HuH-7 (cell line): ENCODE data around the gene ADAMTS10.
"Not testable (repeated sequence)": the region's sequence is repeated elsewhere in the genome, so short reads cannot be mapped to it uniquely, and the experiment has no call there.

ENCODE experiments used
- DNase-seq: peaks from one replicate; pipeline ENCODE4 v3.0.0; 2011; ENCODE audit warnings: low spot score

The ADAMTS10 gene

DNA sequence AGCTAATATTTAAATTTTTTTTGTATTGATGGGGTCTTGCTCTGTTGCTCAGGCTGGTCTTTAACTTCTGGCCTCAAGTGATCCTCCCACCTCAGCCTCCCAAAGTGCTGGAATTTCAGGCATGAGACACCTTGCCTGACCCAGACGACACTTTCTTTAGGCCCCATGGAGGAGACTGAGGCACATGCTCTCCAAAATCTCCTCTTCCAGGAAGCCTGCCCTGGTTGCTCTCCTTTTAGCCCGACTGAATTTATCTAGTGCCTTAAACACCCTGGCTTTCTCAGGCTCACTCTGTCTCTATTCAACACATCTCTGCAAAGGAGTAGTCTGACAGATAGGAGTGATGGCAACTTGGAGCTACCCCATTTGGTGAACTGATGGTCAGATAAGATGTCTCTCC is 52.2 kb downstream of the ADAMTS10 start:
- DNase-seq: no peak

DNA sequence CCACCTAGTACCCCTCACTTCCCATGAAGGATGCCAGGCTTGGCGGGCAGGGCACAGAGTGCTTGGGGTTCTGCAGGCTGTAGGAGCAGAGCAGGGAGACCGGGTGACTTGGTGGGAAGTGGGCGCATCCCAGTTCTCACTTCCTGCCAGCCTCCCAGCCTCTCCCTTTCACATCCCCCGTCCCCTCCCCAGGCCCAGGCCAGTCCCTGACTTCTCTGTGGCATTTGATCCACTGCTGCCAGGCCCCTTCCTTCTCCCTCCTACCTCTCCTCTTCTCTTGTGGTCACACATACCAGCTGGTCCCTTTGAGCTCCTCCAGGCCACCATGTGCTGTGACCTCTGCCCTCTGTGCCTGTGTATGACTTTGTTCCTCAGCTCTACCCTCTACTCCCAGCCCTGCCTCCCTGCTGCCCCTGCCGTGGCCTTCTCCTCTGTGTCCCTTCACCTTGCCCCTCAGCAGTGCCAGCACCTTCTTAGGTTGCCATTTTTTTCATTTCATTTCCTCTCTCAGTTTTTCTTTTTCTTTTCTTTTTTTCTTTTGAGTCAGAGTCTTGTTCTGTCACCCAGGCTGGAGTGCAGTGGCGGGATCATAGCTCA is 52.8 kb downstream of the ADAMTS10 start:
- no peak for DNase-seq

DNA sequence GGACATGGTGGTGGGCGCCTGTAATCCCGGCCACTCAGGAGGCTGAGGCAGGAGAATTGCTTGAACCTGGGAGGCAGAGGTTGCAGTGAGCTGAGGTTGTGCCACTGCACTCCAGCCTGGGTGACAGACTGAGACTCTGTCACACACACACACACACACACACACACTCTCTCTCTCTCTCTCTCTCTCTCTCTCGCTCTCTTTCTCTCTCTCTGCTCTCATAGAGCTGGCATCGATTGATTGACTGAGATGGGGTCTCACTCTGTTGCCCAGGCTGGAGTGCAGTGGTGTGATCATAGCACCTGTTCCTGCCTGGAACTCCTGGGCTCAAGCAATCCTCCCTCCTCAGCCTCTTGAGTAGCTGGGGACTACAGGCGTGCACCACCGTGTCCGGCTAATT is 56.8 kb downstream of the ADAMTS10 start:
- DNase-seq: not testable (repeated sequence)

DNA sequence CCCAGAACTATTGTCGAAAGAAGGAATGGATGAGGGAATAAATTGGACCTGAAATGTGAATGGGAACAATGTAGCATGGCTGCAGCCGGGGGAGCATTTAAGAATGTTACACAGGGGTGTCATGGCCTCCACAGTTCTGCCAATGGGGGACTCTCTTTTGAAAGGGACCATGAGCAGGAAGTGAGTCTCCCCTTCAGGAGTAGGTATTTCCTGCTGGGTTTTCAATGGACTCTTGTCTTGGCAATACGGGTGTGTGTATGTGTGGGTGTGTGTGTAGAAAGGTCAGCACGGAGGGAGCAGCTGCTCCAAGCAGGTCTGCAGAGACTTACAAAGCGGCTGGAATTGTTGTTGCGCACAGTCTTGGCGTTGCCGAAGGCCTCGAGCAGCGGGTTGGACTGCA is 57.7 kb downstream of the ADAMTS10 start:
- no peak for DNase-seq

DNA sequence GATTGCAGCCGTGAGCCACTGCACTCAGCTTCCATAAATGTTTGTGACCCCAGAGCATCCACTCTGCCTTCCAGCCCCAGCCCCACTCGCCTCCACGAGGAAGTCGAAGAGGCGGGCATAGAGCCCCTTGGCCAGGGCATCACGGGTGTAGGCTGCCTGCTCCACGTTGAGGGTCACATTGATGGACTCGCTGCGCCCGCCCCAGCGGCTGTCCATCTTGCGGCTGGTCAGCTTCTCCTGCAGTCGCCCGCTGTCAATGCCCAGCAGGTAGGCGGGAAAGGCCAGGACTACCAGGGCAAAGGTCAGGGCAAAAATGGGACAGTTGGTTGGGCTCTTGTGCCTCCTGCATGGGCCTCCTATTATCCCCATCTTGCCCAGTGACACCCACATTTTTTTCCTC is 60.4 kb downstream of the ADAMTS10 start:
- DNase-seq: no peak

DNA sequence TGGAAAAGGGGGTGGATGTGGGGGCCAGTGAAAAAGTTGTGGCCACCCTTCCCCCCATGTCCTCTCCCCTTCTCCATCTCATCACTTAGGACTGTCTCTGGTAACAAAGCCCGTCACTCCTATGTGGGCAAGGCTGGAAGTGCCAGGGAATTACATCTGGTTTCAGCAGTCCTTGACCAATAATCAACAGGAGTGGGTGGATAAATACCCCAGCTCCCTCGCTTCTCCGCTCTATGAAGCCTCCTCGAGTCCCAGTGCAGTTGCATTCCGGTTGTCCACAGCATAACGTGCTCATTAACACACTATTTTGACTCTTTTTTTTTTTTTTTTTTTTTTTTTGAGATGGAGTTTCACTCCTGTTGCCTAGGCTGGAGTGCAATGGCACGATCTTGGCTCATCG is 64.8 kb downstream of the ADAMTS10 start:
- DNase-seq: no peak

DNA sequence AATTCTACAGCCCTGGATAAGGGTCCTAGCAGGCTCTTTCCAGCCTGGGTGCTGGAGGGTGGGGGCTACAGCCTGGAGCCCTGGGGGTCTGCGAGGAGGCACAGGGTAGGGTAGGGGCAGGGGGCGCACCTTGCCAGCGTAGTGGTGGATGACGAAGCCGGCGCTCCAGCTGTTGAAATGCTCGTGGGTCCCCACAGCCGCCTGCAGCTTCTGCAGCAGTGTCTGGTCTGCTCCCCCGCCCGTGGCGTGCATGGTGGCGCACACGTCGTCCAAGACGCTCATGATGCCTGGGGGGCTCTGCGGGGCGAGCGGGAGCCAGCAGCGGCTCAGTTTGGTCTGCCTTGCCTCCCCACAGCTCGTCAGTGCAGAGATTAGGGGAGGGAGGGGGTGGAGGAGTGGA is 66.3 kb downstream of the ADAMTS10 start:
- DNase-seq: no peak

DNA sequence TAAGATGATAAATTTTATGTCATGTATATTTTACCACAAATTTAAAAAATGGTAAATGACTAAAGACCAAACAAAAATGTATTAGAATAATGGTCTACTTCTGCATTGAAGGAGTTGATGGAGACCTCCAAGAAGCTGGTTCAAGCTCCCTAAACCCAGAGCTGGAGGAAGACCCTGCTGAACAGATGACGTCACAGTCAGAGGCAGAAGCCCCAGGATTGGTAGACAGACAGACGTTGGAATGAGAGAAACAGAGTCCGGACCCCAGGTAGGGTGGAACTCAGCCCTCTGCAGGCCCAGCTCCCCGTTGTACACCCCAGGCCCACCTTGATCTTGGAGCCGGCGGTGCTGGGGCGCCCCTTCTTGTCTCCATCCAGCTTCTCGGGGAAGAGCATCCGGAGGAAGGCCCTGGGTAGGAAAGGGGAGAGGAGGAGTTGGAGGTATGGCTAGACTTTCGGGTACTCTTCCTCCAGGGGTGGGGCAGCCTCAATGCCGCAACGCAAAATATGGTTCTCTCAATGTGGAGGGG is 70.8 kb downstream of the ADAMTS10 start:
- DNase-seq: no peak

DNA sequence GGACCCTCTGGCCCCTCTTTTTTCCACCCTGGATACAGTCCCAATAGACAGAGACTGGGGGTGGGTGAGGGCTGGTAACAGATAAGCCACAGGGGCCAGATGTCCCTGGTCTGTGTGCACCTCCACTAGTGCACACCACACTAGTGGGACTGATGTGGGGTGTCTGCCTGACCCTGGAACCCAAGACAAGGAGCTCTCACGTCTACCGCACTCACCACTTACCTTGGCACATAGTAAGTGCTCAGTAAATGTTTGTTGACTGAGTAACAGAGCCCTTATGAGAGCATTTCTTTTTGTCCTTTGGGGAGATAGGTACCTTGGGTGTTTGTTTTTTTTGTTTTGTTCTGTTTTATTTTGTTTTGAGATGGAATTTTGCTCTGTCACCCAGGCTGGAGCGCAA is 73.4 kb downstream of the ADAMTS10 start:
- no peak for DNase-seq

DNA sequence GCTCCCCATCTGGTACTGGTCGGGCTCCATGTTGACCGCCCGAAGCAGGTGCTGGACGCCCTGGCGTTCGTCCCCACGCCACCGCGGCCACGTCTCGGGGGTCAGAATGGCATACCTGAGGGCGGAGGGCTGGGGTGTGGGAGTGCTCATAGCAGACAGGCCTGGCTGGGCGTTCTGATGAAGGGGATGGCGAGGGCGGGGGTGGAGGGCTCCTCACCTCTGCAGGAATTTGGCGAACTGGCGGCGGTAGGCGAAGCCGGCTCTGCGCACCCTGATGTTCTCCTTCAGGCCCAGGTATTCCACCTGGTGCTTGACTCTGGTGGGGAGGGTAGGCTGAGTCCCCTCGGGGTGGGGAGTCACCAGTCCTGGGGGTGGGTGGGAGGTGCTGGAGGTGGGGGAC is 74.2 kb downstream of the ADAMTS10 start:
- no peak for DNase-seq

DNA sequence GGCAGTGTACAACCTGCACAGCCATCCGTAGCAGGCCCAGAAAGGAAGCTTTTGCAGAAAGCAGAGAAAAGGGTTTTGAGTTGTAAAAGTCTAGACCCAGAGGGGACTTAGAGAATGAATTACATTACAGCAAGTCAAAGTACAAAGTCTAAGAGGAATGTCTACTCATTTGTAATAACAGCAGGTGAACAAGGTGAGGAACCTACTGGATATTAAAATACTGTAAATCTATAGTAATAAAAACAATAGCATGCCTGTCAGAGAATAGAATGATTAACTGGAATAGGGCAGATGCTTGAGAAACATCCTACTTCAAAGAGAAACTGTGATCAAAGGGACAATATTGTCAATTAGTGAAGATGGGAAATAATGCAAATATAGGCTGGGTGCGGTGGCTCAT is 78.3 kb downstream of the ADAMTS10 start:
- no peak for DNase-seq

DNA sequence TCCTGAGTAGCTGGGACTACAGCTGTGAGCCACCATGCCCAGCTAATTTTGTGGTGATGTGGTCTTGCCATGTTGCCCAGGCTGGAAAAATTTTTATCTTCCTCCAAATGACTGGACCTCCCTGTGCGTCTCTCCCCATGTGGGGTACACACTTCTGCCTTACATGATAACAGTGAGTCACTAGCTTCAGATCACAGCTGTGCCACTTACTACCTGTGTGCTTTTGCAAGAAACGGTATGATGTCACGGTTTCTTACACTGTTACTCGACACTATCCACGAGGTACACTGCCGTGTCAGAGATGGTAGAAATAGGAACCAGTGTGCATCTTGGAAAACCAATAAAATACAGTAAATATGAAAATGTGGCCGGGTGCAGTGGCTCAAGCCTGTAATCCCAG is 79.0 kb downstream of the ADAMTS10 start:
- DNase-seq: no peak
